Calu3 (cell line): ENCODE results near the gene BBS7. TPM values are rescaled to one million over a fixed set of nuclear protein-coding genes. Genes with fewer than 3 reads are reported as not detected.

Source experiments
- BruUV-seq: library from RNA; stranded (reverse); fragments of 400-500 nt; replicated peaks from 2 replicates; lab custom pipeline; 2021; lab: Mats Ljungman, UMichigan
- CTCF ChIA-PET: fragments of 300-600 bp; sonication (Branson Sonifier 250); formaldehyde crosslinking; loops from one replicate; lab custom pipeline; 2022; ENCODE audit warnings: antibody characterized with exemption; lab: Charles Lee
- DNase-seq: peaks from one replicate; pipeline ENCODE4 v3.0.0; 2022
- H3K27ac Mint-ChIP-seq: one replicate; pipeline ENCODE4 v1.8.0; 2022; ENCODE audit warnings: mixed read lengths; ENCODE audit not compliant: unreplicated experiment
- H3K27me3 Mint-ChIP-seq: one replicate; pipeline ENCODE4 v1.8.0; 2022; ENCODE audit warnings: mixed read lengths; ENCODE audit not compliant: unreplicated experiment
- H3K36me3 Mint-ChIP-seq: one replicate; pipeline ENCODE4 v1.8.0; 2022; ENCODE audit warnings: mild to moderate bottlenecking, moderate library complexity, mixed read lengths; ENCODE audit not compliant: insufficient read depth, unreplicated experiment
- H3K4me1 Mint-ChIP-seq: one replicate; pipeline ENCODE4 v1.8.0; 2022; ENCODE audit warnings: mild to moderate bottlenecking, low read depth, mixed read lengths; ENCODE audit not compliant: unreplicated experiment
- H3K4me3 Mint-ChIP-seq: one replicate; pipeline ENCODE4 v1.8.0; 2022; ENCODE audit warnings: mild to moderate bottlenecking, low read depth, moderate library complexity, mixed read lengths; ENCODE audit not compliant: unreplicated experiment
- H3K9me3 Mint-ChIP-seq: one replicate; pipeline ENCODE4 v1.8.0; 2022; ENCODE audit warnings: low read depth, mixed read lengths; ENCODE audit not compliant: unreplicated experiment
- intact Hi-C: fragments of 100-400 bp; cut with micrococcal nuclease; formaldehyde crosslinking; loops from one replicate; pipeline ENCODE4 v1.10.0; 2022; ENCODE audit not compliant: unreplicated experiment
- total RNA-seq: library from RNA; stranded (reverse); gene quantifications from 2 replicates; pipeline ENCODE4 v1.2.3, GENCODE V29; 2022
- TF ChIP-seq, protein P1 (sequence below): fragments of 200-600 bp; IDR thresholded peaks from one replicate; pipeline ENCODE4 v1.8.0; 2022; ENCODE audit warnings: antibody characterized with exemption; ENCODE audit not compliant: unreplicated experiment

BBS7 gene
- total RNA-seq, 1 experiment from 2014 or later: 11.7 TPM

- intact Hi-C loops: no loop called here
- H3K36me3 Mint-ChIP-seq: no peaks in the 10 kb centered on the region
- no peak overlapping the region for H3K4me3 Mint-ChIP-seq
- no peak overlapping the region for H3K27ac Mint-ChIP-seq
- H3K9me3 Mint-ChIP-seq: no peaks in the 10 kb centered on the region
- DNase-seq: no peak
- BruUV-seq: no TSS peak
- H3K4me1 Mint-ChIP-seq: peaks cover 24% of the 10 kb centered on the region
- no peaks in the 10 kb centered on the region for H3K27me3 Mint-ChIP-seq
- CTCF ChIA-PET: no interaction called here
- TF ChIP-seq, protein P1, sequence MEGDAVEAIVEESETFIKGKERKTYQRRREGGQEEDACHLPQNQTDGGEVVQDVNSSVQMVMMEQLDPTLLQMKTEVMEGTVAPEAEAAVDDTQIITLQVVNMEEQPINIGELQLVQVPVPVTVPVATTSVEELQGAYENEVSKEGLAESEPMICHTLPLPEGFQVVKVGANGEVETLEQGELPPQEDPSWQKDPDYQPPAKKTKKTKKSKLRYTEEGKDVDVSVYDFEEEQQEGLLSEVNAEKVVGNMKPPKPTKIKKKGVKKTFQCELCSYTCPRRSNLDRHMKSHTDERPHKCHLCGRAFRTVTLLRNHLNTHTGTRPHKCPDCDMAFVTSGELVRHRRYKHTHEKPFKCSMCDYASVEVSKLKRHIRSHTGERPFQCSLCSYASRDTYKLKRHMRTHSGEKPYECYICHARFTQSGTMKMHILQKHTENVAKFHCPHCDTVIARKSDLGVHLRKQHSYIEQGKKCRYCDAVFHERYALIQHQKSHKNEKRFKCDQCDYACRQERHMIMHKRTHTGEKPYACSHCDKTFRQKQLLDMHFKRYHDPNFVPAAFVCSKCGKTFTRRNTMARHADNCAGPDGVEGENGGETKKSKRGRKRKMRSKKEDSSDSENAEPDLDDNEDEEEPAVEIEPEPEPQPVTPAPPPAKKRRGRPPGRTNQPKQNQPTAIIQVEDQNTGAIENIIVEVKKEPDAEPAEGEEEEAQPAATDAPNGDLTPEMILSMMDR: no peak
Observed at GRCh38 chr4:121790976-121791375, 79.3 kb downstream of the BBS7 start.

- no peaks in the 10 kb centered on the region for H3K27me3 Mint-ChIP-seq
Observed at GRCh38 chr4:121789960-121790829, 80.1 kb downstream of the BBS7 start.

GRCh38 chr4:121789455-121789854 lies 80.8 kb downstream of the BBS7 start:
- H3K36me3 Mint-ChIP-seq: no peaks in the 10 kb centered on the region
- CTCF ChIA-PET: no interaction called here
- intact Hi-C loops: no loop called here
- no peaks in the 10 kb centered on the region for H3K27me3 Mint-ChIP-seq
- no TSS peak for BruUV-seq
- H3K9me3 Mint-ChIP-seq: no peaks in the 10 kb centered on the region
- H3K4me1 Mint-ChIP-seq: peaks cover 29% of the 10 kb centered on the region
- DNase-seq: no peak
- no peak overlapping the region for H3K4me3 Mint-ChIP-seq
- no peak overlapping the region for H3K27ac Mint-ChIP-seq
- TF ChIP-seq, protein P1: no peak

More at GRCh38 chr4:121789960-121790829, 80.1 kb downstream of the BBS7 start:
- intact Hi-C loops: no loop called here
- BruUV-seq: no TSS peak
- CTCF ChIA-PET: no interaction called here
- DNase-seq: no peak
- Mint-ChIP-seq H3K36me3 (no peaks in the 10 kb centered on the region), H3K27ac (no peak overlapping the region), H3K9me3 (no peaks in the 10 kb centered on the region), H3K4me3 (no peak overlapping the region), H3K4me1 (peaks cover 23% of the 10 kb centered on the region)
- TF ChIP-seq, protein P1: no peak

- no peak overlapping the region for H3K4me3 Mint-ChIP-seq
- CTCF ChIA-PET: no interaction called here
- TF ChIP-seq, protein P1: no peak
- H3K9me3 Mint-ChIP-seq: no peaks in the 10 kb centered on the region
- DNase-seq: no peak
- no TSS peak for BruUV-seq
- H3K36me3 Mint-ChIP-seq: no peaks in the 10 kb centered on the region
- H3K27ac Mint-ChIP-seq: no peak overlapping the region
- no peaks in the 10 kb centered on the region for H3K27me3 Mint-ChIP-seq
- intact Hi-C loops: no loop called here
- H3K4me1 Mint-ChIP-seq: peaks cover 31% of the 10 kb centered on the region
Observed at GRCh38 chr4:121788896-121789295, 81.4 kb downstream of the BBS7 start.
